Skeletal muscle tissue (tissue), 4 donors: ENCODE results near the gene MSANTD3. TPM values are rescaled to one million over a fixed set of nuclear protein-coding genes. Genes with fewer than 3 reads are reported as not detected.
"Not testable (repeated sequence)": the region's sequence is repeated elsewhere in the genome, so short reads cannot be mapped to it uniquely, and the experiment has no call there.

ENCODE experiments used
- H3K27ac ChIP-seq: one replicate; pipeline ENCODE4 v1.7.0; 2013; ENCODE audit warnings: mild to moderate bottlenecking, low read depth, low read length, inconsistent platforms
- H3K27me3 ChIP-seq, 3 donors: one replicate each; pipeline ENCODE4 v1.7.0; 2013; ENCODE audit warnings: low read length in 3 of 3; ENCODE audit not compliant: control insufficient read depth in 3 of 3, insufficient read depth in 3 of 3
- H3K36me3 ChIP-seq, 3 donors: one replicate each; pipeline ENCODE4 v1.7.0; 2013; ENCODE audit warnings: low read length in 3 of 3; ENCODE audit not compliant: control insufficient read depth in 3 of 3, insufficient read depth in 3 of 3
- H3K4me1 ChIP-seq, 3 donors: one replicate each; pipeline ENCODE4 v1.7.0; 2013; ENCODE audit warnings: low read length in 3 of 3, mild to moderate bottlenecking in 3 of 3; ENCODE audit not compliant: control insufficient read depth in 3 of 3, insufficient read depth in 3 of 3
- H3K4me3 ChIP-seq, 3 donors: one replicate each; pipeline ENCODE4 v1.7.0; 2013; ENCODE audit warnings: low read length in 3 of 3
- H3K9ac ChIP-seq, 3 donors: one replicate each; pipeline ENCODE4 v1.7.0; 2013; ENCODE audit warnings: low read length in 3 of 3, mild to moderate bottlenecking in 3 of 3, moderate library complexity in 2 of 3, low read depth in 1 of 3
- H3K9me3 ChIP-seq, 3 donors: one replicate each; pipeline ENCODE4 v1.7.0; 2013; ENCODE audit warnings: low read length in 3 of 3; ENCODE audit not compliant: control insufficient read depth in 3 of 3
- total RNA-seq: library from RNA; depleted of rRNA; stranded (reverse); fragments of >200 nt; gene quantifications from one replicate; pipeline ENCODE4 v1.2.3, GENCODE V29; 2014
- donor health status: Osteomylitis.

The MSANTD3 gene
- total RNA-seq, 1 donor from 2014 or later: 15.7 TPM

- Histone ChIP-seq H3K27me3 (no peaks in the 10 kb centered on the region), H3K36me3 (no peaks in the 10 kb centered on the region), H3K9ac (no peak overlapping the region), H3K9me3 (peaks cover 0 to 2% (median 0%) of the 10 kb centered on the region in 3 donors), H3K4me3 (no peak overlapping the region), H3K27ac (no peak overlapping the region), H3K4me1 (peaks cover 5 to 12% (median 6%) of the 10 kb centered on the region in 3 donors)
These were observed 18.3 kb upstream of the MSANTD3 start for GRCh38 chr9:100408546-100409175.

- Histone ChIP-seq H3K27me3 (no peaks in the 10 kb centered on the region), H3K9me3 (peaks cover 0 to 2% (median 0%) of the 10 kb centered on the region in 3 donors), H3K9ac (no peak overlapping the region), H3K36me3 (no peaks in the 10 kb centered on the region), H3K4me1 (peaks cover 5 to 12% (median 6%) of the 10 kb centered on the region in 3 donors), H3K27ac (no peak overlapping the region), H3K4me3 (no peak overlapping the region)
These were observed 17.8 kb upstream of the MSANTD3 start for GRCh38 chr9:100409176-100409556.

GRCh38 chr9:100411472-100412283 lies 15.3 kb upstream of the MSANTD3 start:
- peak overlapping the region; percentile 80 to 85 (median 85) for H3K4me3 ChIP-seq
- H3K36me3 ChIP-seq: no peaks in the 10 kb centered on the region
- peaks cover 5 to 12% (median 6%) of the 10 kb centered on the region in 3 donors for H3K4me1 ChIP-seq
- peaks cover 0 to 2% (median 0%) of the 10 kb centered on the region in 3 donors for H3K9me3 ChIP-seq
- H3K9ac ChIP-seq: peak overlapping the region; percentile 54 to 57 (median 54)
- H3K27ac ChIP-seq: no peak overlapping the region
- peaks cover 0 to 4% (median 0%) of the 10 kb centered on the region in 3 donors for H3K27me3 ChIP-seq

GRCh38 chr9:100413839-100414420 lies 13.0 kb upstream of the MSANTD3 start:
- H3K4me3 ChIP-seq: no peak overlapping the region
- H3K27me3 ChIP-seq: peaks cover 0 to 4% (median 4%) of the 10 kb centered on the region in 3 donors
- no peak overlapping the region for H3K9ac ChIP-seq
- peaks cover 5 to 12% (median 6%) of the 10 kb centered on the region in 3 donors for H3K4me1 ChIP-seq
- H3K9me3 ChIP-seq: no peaks in the 10 kb centered on the region
- H3K36me3 ChIP-seq: no peaks in the 10 kb centered on the region
- no peak overlapping the region for H3K27ac ChIP-seq

GRCh38 chr9:100417815-100418214 lies 9.1 kb upstream of the MSANTD3 start:
- H3K4me3 ChIP-seq: no peak overlapping the region
- no peak overlapping the region for H3K27ac ChIP-seq
- H3K27me3 ChIP-seq: peaks cover 3 to 4% (median 4%) of the 10 kb centered on the region in 3 donors
- peaks cover 0 to 4% (median 0%) of the 10 kb centered on the region in 3 donors for H3K4me1 ChIP-seq
- no peaks in the 10 kb centered on the region for H3K36me3 ChIP-seq
- no peaks in the 10 kb centered on the region for H3K9me3 ChIP-seq
- H3K9ac ChIP-seq: no peak overlapping the region

- Histone ChIP-seq H3K4me3 (no peak overlapping the region), H3K9ac (no peak overlapping the region), H3K9me3 (no peaks in the 10 kb centered on the region), H3K4me1 (peaks cover 0 to 4% (median 0%) of the 10 kb centered on the region in 3 donors), H3K27ac (no peak overlapping the region), H3K36me3 (no peaks in the 10 kb centered on the region), H3K27me3 (peaks cover 3 to 4% (median 4%) of the 10 kb centered on the region in 3 donors)
These were observed 7.8 kb upstream of the MSANTD3 start for GRCh38 chr9:100419166-100419565.

- H3K27ac ChIP-seq, H3K9ac ChIP-seq: not testable (repeated sequence)
These were observed 5.8 kb upstream of the MSANTD3 start for GRCh38 chr9:100421116-100421515.

GRCh38 chr9:100425758-100426157 lies 1.2 kb upstream of the MSANTD3 start:
- Histone ChIP-seq H3K4me1 (peaks cover 20 to 28% (median 24%) of the 10 kb centered on the region in 3 donors), H3K9me3 (no peaks in the 10 kb centered on the region), H3K4me3 (peak overlapping the region in 1 of 3 donors; percentile 79), H3K27ac (peak overlapping the region; percentile 77), H3K9ac (peak overlapping the region in 1 of 3 donors; percentile 72), H3K27me3 (no peaks in the 10 kb centered on the region), H3K36me3 (no peaks in the 10 kb centered on the region)

More at GRCh38 chr9:100421116-100421515, 5.8 kb upstream of the MSANTD3 start:
- H3K36me3 ChIP-seq, H3K4me3 ChIP-seq, H3K4me1 ChIP-seq, H3K9me3 ChIP-seq, H3K27me3 ChIP-seq: not testable (repeated sequence)

GRCh38 chr9:100426189-100426529 lies 784 bp upstream of the MSANTD3 start:
- Histone ChIP-seq H3K27ac (peak overlapping the region; percentile 77), H3K4me3 (peak overlapping the region; percentile 52 to 79 (median 77)), H3K9me3 (no peaks in the 10 kb centered on the region), H3K27me3 (no peaks in the 10 kb centered on the region), H3K9ac (peak overlapping the region; percentile 72 to 85 (median 79)), H3K4me1 (peaks cover 20 to 28% (median 24%) of the 10 kb centered on the region in 3 donors), H3K36me3 (no peaks in the 10 kb centered on the region)
